GM12875 (cell line): ENCODE results near the gene FRS2.

ENCODE experiments used
- H3K4me3 ChIP-seq: one replicate; pipeline ENCODE4 v1.5.1; 2011; ENCODE audit warnings: low read depth, low read length, control low read depth
- CTCF ChIP-seq: IDR thresholded peaks from 2 replicates; pipeline ENCODE4 v1.5.1; 2011; ENCODE audit warnings: low read depth, mild to moderate bottlenecking, control low read depth, inconsistent platforms, low read length, moderate library complexity, borderline replicate concordance; ENCODE audit not compliant: insufficient read depth

Gene FRS2

DNA sequence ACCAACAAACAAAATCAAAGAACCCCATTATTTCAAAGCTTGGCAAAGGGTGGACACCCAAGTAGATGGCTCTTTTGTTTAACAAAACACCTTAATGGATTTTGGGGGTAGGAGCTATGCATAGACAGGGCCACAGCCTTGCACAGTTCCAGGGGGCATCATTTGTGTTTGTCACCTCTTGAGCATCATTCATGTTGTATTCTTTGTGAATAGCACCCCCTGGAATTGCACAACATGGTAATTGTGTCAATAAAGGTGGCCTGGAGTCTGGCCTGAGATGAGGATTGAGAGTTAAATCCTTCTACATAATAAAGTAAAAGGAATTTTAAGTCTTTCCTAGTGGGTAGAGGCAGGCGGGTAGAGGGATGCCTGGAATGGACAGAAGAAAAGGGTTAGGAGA is 3.3 kb upstream of the FRS2 start:
- no peak overlapping the region for H3K4me3 ChIP-seq
- no peak for TF ChIP-seq CTCF

DNA sequence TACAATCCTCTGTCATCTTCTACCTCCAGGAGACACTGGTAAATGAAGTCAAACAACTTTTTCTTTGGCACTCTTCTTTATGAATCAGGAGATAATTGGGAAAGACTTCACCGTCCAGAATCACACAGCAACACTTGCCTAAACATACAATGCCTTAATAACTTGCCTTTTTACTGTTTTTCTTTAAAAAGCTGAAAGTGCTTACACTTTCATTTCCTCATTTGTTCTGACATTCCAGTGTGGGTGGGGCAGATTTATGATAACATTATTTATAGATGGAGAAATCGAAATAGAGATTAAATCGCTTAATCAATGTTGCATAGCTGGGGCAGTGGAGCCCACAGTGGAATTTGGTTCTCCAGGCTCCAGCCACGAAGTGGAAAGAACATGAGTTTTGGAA is 2.8 kb upstream of the FRS2 start:
- no peak overlapping the region for H3K4me3 ChIP-seq
- no peak for TF ChIP-seq CTCF

GRCh38 chr12:69468237-69469026 is 1.8 kb upstream of the FRS2 start:
- no peak for TF ChIP-seq CTCF
- no peak overlapping the region for H3K4me3 ChIP-seq

GRCh38 chr12:69469854-69470188 is 367 bp upstream of the FRS2 start:
- TF ChIP-seq CTCF: no peak
- H3K4me3 ChIP-seq: peak overlapping the region; percentile 96

DNA sequence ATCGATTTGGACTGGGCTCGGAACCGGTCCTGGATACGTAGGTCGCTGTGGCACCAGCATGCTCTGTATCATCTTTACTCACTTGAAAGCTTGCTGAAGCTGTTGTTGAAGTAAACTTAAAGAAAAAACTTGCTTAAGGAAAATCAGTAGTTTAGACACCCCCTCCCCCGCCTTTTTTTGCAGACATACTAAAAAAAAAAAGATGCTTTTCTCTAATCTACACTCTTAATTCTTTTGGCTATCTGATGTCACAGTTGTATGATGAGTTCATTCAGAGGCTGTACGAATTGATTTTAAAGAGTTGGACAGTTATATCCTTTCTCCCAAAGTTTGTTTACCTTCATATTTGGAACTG is 865 bp downstream of the FRS2 start:
- no peak for TF ChIP-seq CTCF
- H3K4me3 ChIP-seq: peak overlapping the region; percentile 96

DNA sequence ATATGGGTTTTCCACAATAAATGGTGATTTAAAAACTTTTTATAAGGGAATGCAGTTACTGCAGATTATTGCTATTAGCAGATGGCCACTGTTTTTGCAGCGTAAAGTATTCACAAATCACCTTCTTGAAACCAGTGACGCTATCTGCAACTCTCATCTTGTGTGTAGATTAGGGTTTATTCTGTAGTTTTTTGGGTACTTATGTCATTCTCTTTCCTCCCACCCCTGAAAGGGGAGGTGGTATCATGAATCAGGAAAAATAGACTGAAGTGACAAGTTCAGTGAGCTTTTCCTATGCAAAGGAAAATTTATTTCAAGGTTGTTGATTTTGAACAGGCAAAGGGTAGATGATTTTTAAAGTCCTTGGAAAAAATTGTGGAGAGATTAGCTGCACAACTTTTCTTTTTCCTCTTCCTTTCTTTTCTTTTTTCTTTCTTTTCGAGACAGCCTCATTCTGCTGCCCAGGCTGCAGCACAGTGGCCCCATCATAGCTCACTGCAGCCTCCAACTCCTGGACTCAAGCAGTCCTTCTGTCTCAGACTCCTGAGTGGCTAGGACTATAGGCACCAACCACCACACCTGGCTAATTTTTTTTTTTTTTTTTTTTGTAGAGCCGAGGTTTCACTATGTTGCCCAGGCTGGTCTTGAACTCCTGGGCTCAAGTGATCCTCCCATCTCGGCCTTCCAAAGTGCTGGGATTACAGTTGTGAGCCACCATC is 1.6 kb downstream of the FRS2 start:
- TF ChIP-seq CTCF: no peak
- no peak overlapping the region for H3K4me3 ChIP-seq

GRCh38 chr12:69473262-69473661 is 3.1 kb downstream of the FRS2 start:
- no peak for TF ChIP-seq CTCF
- H3K4me3 ChIP-seq: no peak overlapping the region
